HG03135 (cell line): Measurements from ENCODE around the gene RPS6KA5.
"Not testable (repeated sequence)": the region's sequence is repeated elsewhere in the genome, so short reads cannot be mapped to it uniquely, and the experiment has no call there.

Source experiments
- ATAC-seq: cut with Tn5 transposase; IDR thresholded peaks from one replicate; pipeline ENCODE4 v1.9.1; 2021; ENCODE audit warnings: mild to moderate bottlenecking, moderate library complexity; ENCODE audit not compliant: unreplicated experiment

The RPS6KA5 gene

DNA sequence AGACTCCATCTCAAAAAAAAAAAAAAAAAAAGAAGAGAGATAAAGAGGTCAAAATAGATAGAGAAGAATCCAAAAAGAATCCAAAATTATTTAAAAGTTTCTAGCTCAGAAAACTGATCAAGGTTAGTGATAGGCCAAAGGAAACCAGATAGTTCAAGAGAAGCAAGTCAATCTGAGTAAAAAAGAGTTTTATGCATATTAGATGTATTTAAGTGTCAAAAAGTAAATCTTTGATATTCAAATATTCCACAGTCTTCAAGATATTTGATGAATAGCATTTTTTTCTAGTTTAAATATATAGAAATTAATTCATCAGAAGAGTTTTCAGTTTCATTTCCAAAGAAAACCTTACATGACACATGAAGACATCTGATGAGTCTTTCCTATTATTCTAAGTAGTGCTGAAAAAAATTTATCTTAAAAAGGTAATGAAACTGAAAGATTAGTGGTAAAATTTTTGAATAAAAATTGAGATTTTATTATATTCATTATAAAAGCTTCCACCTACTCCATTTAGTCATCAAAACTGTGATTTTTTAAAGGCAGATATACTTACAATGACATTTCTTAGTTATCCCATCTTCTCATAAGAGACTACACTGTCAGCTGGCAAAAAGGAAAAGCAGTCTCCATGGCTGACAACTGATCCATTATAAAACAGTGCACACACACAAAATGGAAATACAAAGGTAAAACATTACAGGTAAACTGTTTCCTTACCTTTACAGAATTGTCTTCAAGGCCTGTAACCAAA is 68.6 kb downstream of the RPS6KA5 start:
- ATAC-seq = no peak

DNA sequence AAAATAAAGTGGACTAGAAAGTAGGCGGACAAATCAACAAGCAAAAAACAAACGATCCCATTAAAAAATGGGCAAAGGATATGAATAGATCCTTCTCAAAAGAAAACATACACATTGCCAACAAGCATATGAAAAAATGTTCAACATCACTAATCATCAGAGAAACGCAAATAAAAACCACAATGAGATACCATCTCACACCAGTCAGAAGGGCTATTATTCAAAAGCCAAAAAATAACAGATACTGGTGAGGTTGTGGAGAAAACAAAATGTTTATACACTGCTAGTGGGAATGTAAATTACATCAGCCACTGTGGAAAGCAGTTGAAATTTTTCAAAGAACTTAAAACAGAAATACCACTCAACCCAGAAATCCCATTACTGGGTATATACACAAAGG is 70.3 kb downstream of the RPS6KA5 start:
- no peak for ATAC-seq

DNA sequence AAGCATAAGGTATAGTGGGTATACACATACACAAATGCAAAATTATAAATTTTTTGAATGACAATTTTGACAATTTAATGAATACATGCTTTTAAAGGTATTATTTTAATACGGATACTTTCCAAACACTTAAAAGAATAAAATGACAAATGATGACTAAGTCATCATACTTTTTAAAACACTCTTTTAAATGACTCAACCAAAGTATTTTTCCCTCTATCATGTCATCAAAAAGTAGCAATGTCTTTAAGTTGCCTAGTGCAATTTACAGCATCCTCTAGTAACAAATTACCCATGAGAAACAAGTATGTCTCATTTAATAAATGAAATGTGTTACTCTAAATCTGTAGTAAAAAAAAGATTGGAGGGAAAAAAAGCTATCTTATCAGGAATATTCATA is 73.3 kb downstream of the RPS6KA5 start:
- no peak for ATAC-seq

DNA sequence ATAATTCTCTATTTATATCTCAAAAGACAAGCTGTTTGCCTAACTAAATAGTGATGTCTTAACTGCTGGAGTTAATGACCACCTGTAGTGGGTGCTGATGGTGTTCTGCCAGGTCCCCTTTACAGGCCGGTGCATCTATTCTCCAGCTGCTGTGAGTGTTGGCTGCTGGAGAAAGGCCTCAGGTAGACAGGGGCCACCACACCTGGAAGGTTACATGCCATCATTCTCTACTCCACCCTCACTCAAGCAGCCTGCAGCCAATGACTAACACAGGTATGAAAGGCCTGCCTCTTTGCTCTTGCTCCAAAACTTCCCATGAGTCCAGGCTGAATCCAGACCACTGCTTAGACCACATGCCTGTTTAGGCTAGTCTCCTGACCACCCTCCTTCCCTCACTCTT is 73.9 kb downstream of the RPS6KA5 start:
- ATAC-seq = no peak

DNA sequence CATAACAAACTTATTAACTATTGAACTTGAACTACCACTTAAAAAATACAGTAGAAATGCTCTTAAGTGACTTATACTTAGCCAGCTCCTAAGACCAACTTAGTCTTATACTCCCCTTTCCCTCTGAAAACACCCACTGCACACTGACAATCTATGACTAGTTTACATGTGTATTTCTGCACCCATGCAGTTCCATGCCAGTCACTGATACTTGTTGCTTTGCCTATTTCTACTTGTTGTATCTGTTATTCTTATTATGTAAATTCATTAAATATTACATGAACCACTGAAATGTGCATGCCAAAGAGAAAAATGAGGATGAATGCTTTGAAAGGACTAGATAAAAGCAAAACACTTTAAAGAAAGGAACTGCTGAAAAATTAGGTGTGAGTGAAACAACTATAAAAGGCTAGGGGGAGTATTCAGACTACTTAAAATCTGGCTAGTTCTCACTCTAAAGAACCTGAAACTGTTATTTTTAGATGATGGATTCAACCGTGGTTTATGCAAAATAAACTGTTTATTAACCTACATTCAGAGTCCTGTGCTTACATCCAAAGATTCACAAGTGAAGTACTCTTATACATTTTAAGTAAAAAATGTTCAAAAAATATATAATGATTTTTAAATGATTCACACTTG is 74.7 kb downstream of the RPS6KA5 start:
- peak; percentile 75 for ATAC-seq

DNA sequence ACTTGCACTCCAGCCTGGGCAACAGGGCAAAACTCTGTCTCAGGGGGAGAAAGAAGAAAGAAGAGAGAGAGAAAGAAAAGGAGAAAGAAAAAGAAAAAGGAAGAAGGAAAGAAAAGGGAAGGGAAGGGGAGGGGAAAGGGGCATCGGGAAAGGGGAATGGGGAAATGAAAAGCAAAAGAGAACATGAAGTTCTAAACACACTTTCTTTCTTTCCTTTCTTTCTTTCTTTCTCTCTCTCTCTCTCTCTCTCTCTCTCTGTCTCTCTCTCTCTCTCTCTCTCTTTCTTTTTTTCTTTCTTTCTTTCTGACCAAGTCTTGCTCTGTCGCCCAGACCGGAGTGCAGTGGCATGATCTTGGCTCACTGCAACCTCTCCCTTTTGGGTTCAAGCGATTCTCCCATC is 76.9 kb downstream of the RPS6KA5 start:
- no peak for ATAC-seq

DNA sequence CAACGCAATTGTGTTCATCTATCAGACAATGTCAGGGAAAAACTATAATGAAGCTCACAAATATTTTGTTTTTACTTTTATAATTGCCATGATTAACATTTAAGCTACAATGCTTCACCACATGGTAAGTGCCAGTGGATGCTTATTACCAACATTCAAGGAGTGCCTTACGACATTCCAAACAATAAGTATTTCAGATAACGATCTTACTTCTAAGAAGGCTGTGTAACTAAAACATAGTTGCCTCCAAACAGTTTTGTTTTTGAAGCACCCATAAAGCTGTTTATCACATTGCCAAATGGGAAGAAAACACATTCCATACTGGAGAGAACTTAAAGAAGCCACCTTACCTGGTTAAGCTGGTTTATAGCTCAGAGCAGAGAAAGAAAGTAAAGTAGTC is 78.8 kb downstream of the RPS6KA5 start:
- no peak for ATAC-seq

DNA sequence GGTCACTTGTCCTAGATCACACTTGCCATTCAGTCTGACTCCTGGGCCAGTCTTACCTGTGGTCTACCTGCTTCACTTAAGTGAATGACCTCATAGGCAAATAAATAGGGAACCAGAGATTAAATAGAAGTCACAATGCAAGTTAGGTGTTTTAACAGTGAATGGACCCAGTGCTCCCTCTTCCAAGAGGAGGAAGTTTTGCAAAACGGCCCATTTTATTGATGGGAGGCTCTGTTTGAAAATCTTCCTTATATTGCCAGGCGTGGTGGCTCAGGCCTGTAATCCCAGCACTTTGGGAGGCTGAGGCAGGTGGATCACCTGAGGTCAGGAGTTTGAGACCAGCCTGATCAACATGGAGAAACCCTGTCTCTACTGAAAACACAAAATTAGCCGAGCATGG is 79.8 kb downstream of the RPS6KA5 start:
- ATAC-seq = not testable (repeated sequence)

DNA sequence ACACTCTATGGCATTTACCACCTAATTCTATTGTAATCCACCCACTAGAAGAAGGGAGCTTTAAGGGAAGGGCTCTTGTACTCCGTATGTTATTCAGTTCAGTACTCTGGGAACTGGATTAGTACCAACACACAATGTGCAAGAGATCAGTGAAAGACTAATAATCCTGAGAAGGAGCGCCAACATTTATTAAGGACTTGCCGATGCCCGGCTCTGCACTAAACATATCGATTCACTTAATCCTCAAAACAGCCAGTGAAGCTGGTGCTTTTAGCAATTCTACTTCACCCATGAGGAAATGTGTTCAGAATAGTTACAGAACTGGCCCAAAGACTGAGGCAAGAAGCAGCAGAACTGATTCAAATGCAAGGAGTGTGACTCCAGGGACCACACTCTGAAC is 80.9 kb downstream of the RPS6KA5 start:
- ATAC-seq = no peak

DNA sequence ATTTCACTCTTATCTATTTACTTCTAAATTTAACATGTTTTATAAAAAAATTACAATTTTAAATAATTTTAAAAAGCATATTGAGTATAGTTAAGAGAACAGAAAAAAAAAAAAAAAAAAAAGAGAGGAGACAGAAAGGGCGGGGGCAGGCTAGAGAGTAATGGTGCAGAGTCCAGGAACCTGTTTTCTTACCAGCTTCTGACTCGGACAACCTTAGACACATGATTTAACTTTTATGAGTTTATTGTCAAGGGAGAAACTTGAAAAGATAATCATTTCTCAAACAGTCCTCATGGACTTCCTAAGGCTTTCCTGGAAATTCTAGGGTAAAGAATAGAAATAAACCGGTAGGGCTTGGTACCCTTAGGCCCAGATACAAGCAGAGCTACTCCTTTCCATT is 84.3 kb downstream of the RPS6KA5 start:
- ATAC-seq = no peak

DNA sequence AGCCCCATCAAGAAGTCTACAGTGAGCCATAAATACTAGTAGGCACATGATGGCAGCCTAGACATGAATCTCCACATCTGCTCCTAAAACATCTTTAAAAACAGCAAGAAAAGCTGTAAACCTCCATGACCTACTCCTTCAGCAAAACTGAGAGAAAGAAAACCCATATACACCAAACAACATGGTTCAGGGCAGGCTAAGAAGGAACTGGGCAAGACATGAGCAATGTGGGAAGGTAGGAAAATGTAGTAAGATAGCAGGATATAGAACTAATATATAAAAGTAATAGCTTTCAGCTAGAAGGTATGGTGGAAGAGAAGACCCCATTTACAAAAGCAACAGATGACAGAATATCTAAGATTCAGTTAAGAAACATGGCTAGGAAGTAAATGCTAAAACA is 88.8 kb downstream of the RPS6KA5 start:
- no peak for ATAC-seq

DNA sequence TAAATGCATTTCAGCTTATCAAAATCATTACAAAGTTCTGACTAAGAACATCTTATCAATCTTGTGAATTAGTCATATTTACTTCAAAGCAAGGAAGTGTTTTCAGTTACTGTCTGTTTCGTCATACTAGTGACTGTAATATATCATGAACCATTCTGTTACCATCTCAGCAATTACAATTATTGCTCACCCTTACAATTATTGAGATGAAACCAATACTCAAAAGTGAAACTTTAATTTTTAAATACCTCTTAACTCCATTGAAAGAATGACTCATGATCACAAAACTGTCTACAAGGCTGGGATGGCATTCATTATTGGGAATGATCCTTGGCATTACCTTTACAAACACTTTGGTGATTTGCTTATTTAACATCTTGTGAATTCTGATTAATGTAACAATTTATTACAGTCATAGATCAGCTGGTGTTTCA is 90.3 kb downstream of the RPS6KA5 start:
- no peak for ATAC-seq

DNA sequence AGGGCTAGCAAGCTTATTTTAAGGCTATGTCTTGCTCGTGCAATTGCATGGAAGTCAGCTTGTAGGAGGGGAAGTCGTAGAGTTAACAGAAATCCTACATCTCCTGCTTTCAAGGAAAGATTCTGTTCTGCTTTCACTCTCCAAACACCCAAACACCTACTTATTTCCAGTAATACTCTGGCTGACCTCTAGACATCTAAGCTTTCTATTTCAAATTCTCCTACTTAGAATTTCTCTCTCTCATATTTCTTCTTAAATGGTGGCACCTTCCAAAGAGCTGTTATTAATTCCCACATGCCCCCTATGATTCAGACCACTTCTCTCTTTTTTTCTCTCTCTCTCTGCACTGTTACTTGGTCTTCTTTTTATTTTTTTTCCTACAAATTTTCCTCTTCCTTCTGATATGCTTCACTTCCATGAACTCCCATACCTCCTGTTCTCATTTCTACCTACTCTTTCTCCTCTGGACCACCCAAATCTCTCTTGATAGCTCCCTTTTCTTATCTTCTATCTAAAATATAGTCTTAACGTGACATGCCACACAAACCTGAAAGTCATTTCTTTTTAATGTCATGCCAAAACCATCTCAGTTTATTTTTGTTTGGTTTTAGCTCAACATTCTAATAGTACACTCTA is 90.8 kb downstream of the RPS6KA5 start:
- ATAC-seq = no peak

DNA sequence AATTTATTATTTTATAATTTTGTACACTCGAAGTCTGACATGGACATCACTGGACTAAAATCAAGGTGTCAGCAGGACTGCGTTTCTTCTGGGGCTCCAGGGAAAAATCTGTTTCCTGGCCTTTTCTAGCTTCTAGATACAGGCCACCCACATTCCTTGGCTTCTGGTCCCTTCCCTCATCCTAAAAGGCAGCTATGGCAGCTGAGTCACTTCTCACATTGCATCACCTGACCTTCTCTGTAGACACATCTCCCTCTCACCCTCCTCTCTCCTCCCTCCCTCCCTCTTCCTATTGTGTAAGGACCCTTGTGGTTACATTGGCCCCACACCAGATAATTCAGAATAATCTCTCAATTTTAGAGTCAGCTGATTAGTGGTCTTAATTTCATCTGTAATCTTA is 92.4 kb downstream of the RPS6KA5 start:
- no peak for ATAC-seq

DNA sequence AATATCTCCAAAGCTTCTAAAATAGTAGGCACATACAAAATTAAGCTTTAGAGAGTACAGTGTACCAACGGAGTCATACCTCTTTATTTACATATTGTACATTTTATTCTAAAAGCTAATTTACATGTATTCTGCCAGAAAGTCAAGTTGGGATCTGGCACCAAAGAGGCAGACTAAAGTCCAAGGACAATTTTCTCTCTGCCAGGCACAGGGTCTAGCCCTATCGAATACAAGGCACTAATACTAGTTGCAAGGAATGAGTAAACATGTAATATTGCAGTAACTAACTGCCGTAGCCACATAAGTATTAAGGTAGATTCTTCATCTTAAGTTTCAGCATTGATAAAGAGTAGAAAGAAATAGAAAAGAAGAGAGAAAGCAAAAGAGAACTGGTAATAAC is 93.9 kb downstream of the RPS6KA5 start:
- ATAC-seq = no peak

DNA sequence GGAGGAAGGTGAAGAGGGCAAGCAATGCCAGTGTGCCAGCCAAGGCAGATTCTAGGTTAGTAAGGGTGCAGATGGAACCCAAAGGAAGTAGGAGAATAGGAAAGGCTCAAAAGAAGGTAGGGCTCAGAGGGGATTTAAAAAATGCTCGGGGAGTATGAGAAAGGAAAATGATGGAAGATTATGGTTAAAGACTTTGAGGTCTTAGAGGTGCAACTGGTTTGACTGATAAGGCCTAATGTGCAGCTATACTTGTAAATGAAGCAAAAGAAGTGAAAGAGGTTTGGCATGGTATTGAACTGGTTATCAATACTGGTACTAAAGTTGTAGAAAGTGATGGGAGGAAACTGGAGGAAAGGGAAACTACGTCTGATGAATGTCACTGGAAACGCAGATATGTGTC is 94.7 kb downstream of the RPS6KA5 start:
- no peak for ATAC-seq

DNA sequence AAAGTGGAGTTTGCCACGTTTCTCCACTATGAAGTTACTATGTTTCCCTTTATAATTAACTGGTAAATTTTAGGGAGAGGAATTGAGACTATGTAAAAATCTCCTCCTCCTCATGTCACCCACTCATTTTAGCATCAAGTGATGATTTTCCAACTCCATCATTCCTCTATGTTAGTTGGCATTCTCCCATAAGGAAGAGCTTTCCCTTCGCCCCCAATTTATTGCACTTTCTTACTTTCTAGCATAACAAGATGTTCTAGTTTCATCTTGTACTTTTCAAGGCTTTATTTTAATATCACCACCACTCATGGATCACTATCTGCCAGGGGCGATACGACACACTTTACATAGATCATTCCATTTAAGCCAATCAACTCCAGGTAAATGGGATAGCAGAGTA is 97.1 kb downstream of the RPS6KA5 start:
- ATAC-seq = no peak

DNA sequence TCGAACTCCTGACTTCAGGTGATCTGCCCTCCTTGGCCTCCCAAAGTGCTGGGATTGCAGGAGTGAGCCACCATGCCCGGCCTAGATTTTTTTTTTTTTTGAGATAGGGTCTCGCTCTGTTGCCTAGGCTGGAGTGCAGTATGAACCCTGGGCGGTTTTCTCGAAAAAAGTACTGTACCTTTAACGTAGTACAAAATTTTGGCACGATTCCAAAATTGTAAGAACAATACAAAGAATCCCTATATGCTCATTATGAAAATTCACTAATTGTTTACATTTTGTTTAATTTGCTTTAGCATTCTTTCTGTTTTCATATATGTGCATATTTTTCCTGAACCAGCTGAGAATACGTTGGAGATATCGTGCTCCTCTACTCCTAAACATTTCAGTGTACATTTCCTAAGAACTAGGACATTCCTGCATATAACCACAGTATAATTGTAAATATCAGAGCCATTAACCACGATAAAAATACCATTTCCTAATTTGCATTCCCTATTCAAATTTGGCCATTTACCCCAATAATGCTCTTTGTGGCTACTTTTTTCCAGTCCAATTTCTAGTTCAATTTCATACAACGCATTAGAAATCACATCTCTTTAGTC is 97.8 kb downstream of the RPS6KA5 start:
- no peak for ATAC-seq

DNA sequence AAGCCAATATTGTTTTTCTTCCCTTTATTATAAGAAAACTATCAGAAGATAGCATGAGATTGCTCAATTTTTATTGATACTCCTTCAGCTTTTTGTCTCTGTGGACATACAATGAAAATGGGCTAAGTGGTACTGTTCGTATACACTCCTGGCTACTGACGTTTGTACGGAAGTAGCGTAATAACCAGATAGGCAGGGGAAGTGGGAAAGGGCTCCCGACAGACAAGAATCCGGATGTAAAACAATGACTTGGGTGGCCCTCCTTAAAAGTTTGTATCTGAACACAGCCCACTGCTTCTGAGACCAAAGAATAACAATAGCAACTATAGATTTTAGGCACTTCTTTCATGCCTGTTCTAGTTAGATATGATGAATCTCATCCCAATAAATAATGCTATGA is 99.6 kb downstream of the RPS6KA5 start:
- no peak for ATAC-seq

DNA sequence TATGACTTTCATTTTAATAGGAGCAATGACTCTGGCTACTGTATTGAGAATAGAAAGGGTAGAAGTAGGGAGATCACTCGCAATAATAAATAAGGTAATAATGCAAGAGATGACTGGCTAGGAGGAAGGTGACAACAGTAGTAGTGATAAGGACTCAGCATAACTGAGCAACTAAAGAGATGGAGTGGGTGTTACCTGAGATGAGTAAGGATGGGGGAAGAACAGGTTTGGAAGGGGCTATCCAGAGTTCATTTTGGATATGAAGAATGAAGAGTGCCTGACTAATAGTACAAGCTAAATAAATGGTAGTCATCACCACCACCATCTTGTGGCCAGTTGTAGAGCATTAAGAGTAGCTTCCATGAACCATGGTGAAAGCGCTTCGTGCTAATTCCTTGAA is 101.1 kb downstream of the RPS6KA5 start:
- no peak for ATAC-seq

DNA sequence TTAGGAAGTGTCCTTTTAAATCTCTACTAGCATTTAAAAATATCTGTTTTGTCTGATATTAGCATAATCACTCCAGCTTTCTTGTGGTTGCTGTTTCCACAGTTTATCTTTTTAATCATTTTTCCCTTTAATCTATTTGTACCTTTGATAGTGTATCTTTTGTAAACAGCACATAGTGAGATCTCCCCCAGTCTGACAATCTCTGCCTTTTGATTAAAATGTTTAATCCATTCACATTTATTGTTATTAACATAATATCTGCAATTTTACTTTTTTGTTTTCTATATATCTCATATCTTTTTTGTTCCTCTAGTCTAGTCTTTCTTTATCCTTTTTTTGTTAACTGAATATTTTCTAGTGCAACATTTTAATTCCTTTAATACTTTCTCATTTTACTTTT is 104.2 kb downstream of the RPS6KA5 start:
- ATAC-seq = no peak

DNA sequence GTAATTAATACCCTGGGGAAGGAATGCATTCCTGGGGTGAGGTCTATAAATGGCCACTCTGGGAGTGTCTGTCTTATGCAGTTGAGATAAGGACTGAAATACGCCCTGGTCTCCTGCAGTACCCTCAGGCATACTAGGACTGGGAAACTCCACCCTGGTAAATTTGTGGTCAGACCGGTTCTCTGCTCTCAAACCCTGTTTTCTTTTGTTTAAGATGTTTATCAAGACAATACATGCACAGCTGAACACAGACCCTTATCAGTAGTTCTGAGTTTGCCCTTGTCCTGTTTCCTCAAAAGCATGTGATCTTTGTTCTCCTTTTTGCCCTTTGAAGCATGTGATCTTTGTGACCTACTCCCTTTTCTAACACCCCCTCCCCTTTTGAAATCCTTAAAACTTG is 106.8 kb downstream of the RPS6KA5 start:
- ATAC-seq = not testable (repeated sequence)
